OCI-M2 (cell line): ENCODE data around the gene KCNQ5.
"Not testable (repeated sequence)": the region's sequence is repeated elsewhere in the genome, so short reads cannot be mapped to it uniquely, and the experiment has no call there.

Source experiments
- DNase-seq: peaks from one replicate; lab custom pipeline; 2025; ENCODE audit not compliant: unreplicated experiment; lab: John Stamatoyannopoulos, UW

Gene KCNQ5

DNA sequence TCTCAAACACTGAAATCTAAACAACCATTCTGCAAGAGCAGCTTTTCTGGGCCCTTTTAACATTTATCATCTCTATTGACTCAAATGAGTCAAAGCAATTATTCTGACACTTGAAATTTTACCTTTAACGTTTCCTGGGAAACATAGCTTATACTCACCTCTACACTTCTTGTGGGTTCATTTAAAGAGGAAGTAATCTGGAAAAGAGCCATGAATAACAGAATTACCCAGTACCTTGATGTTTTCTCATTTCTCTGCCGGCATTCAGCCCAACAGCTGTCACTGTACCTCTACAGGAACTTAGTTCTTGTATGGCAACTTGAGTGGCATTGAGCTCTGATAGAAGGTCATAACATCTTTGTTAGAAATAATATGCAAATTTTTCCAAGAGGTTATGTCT lies 272.2 kb downstream of the KCNQ5 start:
- DNase-seq: no peak

GRCh38 chr6:72898313-72898712 lies 276.4 kb downstream of the KCNQ5 start:
- DNase-seq: not testable (repeated sequence)

- DNase-seq: no peak
These were observed 284.0 kb downstream of the KCNQ5 start for GRCh38 chr6:72905705-72906478.

GRCh38 chr6:72911463-72912155 lies 289.7 kb downstream of the KCNQ5 start:
- no peak for DNase-seq

GRCh38 chr6:72913797-72914196 lies 291.9 kb downstream of the KCNQ5 start:
- DNase-seq: no peak

GRCh38 chr6:72916298-72916697 lies 294.4 kb downstream of the KCNQ5 start:
- no peak for DNase-seq

GRCh38 chr6:72916906-72917305 lies 295.0 kb downstream of the KCNQ5 start:
- no peak for DNase-seq

DNA sequence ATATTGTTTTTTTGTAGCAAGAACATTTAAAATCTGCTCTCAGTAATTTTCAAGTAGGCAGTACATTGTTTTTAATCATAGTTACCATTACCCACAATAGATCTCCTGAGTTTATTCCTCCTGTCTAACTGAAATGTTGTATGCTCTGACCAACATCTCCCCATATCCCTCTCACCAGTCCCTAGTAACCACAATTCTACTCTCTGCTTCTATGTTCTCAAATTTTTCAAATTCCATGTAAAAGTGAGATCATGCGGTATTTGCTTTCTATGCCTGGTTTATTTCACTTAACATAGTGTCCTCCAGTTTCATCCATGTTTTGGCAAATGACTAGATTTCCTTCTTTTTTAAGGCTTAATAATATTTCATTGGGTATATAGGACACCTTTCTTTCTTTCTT lies 300.5 kb downstream of the KCNQ5 start:
- DNase-seq: no peak

GRCh38 chr6:72925136-72925535 lies 303.3 kb downstream of the KCNQ5 start:
- DNase-seq: no peak

GRCh38 chr6:72930556-72931132 lies 308.8 kb downstream of the KCNQ5 start:
- DNase-seq: no peak

DNA sequence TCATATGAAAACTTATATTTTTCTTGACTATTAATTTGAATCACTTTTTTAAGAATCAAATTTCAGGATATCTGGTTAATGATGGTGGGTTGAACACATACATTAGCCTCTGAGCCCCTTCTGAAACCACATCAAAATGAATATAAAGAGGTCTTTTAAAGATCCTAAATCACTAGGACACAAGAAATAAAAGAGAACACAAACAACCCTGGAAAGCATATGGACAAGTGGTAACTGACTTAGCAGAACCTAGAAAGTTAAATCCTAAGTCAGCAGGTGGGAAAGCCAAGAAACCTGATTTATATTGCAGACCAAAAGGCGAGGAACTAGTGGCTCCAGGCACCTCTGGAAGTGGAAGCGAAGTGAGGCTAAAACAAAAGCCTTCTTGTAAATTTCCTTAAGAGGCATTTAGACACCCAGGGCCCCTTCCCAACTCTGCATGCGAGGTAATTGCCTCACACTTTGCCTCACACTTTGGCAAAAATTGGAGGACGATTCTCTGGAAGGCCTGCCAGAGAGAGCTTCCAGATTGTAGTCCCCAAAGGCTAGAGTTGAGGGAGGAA lies 309.5 kb downstream of the KCNQ5 start:
- DNase-seq: no peak

DNA sequence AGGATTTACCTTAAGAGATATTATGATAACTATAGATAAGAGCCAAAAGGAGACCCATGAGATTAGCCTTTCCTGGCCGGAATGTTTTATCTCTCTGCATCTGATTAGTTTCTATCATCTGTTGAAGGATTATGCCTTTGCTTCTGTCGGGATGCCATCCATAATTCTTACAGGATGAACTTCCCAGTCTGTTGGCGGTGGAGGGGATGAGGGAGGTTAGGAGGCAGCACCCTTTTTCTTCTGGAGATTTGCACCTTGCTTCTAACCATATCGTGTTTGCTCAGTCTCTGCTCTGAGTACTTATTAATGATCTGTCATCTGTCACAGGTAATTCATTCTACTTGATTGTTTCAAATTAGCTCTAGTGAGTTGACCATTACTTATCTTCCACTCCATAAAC lies 311.4 kb downstream of the KCNQ5 start:
- no peak for DNase-seq

DNA sequence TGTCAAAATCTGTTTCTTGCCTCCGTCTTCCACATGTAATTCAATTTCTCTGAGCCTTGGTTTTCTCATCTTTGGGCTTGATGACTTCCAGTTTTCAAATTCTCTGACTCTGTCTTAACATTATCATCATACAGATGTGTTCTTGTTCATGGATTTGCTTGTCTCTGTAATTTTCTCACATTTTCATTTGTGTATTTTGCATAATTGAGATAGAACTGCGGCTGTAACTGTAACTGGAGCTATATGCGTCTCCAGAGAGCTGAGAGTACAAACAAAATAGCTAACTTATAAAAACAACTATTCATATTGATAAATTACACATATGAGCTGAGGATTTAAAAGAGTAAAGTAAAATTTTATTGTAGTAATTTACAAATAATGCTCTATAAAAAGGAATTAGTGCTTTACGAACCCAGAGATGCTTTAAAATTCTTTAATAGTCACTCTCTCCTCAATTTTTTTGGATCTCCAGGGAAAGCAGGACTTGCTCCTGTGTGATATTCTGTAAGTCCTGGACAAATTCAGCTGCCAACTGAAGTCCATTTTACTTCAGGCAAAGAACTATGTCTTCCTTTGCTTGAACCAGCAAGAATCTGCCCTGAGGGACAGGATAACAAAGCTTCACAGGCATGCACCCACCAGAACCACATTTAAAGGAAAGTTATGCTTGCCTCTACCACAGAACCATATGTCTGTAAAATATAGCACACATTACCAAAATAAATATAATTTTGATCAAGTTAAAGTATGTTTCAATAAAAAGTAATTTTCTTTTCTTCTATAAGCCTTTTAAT lies 315.1 kb downstream of the KCNQ5 start:
- no peak for DNase-seq

DNA sequence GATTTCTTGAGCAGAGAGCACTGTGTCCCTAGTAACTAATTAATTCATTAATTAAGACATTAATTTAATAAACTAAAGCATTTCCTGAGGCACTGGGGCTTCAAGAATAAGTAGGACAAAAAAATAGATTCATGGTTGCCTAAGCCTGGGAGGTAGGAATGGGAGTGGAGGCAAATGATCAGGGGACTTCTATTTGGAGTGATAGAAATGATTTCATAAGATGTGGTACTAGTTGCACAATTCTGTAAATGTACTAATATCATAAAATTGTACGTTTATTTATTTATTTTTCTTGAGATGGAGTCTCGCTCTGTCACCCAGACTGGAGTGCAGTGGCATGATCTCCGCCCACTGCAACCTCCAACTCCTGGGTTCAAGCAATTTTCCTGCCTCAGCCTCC lies 316.2 kb downstream of the KCNQ5 start:
- DNase-seq: no peak

GRCh38 chr6:72939004-72939403 lies 317.1 kb downstream of the KCNQ5 start:
- no peak for DNase-seq

GRCh38 chr6:72940265-72940664 lies 318.4 kb downstream of the KCNQ5 start:
- DNase-seq: no peak

DNA sequence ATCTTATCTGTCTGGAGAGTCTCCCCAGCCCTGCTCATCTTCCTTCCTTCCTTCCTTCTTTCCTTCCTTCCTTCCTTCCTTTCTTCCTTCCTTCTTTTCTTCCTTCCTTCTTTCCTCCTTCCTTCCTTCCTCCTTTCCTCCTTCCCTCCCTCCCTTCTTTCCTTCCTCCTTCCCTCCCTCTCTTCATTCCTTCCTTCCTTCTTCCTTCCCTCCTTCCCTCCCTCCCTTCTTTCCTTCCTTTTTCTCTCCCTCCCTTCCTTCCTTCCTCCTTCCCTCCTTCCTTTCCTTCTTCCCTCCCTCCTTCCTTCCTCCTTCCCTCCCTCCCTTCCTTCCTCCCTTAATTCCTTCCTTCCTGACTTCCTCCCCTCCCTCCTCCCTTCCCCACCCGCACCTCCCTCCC lies 319.4 kb downstream of the KCNQ5 start:
- DNase-seq: no peak

- no peak for DNase-seq
These were observed 319.9 kb downstream of the KCNQ5 start for GRCh38 chr6:72941751-72942150.

DNA sequence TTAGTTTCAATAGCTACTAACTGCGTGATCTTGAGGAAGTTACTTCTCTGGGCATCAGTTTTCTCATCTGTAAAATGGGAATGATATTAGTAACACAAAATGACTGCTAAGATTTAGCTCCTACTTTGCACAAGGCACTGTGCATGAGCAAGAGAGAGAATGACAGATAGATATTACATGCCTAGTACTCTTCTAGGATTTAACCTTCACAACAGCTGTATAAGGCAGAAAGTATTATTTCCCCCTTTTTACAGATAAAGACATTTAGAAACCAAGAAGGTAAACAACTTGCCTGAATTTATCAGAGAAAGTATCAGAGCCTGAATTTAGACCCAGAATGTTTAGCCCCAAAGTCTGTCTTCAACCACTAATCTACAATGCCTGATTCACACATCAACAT lies 321.8 kb downstream of the KCNQ5 start:
- DNase-seq: no peak

DNA sequence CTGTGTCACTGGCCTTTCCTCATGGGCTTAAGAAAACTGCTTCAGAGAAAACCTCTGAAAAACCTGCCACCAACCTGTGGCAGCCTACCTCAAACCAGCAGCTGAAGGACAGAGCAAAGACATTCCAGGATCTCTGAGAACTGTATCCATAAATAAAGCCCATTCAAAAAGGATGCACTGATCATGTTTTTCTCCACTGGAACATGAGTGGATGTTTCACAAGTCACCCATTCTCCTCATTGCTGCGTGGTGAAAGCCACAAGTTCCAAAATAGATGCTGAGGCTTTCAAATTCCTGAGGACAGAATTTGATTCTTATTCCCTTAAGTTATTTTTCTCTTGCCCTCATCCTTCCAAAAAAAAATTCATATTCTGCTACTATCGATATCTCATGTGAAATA lies 322.8 kb downstream of the KCNQ5 start:
- DNase-seq: no peak

DNA sequence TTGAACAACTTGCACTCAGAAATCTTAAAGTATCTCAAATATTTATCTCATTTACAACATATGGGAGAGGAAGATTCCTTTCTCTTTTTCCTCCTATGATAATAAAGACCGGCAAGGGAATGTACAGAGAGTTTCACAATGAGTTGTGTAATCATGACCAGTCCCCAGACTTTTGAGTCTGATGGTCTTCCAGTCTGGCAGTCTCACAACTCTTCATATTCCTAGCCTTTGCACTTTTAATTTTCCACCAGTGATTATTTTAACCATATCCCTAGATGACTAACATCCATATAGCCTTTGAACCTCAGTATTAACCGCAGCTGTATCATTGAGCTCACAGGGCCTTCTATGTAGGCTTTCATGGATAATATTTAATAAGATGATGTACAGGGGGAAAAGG lies 324.9 kb downstream of the KCNQ5 start:
- DNase-seq: no peak
